CD4-positive, alpha-beta T cell treated with Interferon alpha-2 for 1 hour (primary cell): ENCODE results near the gene SAA1.
"Not testable (repeated sequence)": the region's sequence is repeated elsewhere in the genome, so short reads cannot be mapped to it uniquely, and the experiment has no call there.

ENCODE experiments used
- DNase-seq, 2 donors: peaks; one replicate each; pipeline ENCODE4 v3.0.0-alpha.2; 2020 to 2022

The SAA1 gene

GRCh38 chr11:18265949-18266348 lies at the start of gene SAA1:
TSS of gene SAA1 (plus strand) at chr11:18266264. CDS start at chr11:18266888, 624 bp downstream.
- no peak for DNase-seq

DNA sequence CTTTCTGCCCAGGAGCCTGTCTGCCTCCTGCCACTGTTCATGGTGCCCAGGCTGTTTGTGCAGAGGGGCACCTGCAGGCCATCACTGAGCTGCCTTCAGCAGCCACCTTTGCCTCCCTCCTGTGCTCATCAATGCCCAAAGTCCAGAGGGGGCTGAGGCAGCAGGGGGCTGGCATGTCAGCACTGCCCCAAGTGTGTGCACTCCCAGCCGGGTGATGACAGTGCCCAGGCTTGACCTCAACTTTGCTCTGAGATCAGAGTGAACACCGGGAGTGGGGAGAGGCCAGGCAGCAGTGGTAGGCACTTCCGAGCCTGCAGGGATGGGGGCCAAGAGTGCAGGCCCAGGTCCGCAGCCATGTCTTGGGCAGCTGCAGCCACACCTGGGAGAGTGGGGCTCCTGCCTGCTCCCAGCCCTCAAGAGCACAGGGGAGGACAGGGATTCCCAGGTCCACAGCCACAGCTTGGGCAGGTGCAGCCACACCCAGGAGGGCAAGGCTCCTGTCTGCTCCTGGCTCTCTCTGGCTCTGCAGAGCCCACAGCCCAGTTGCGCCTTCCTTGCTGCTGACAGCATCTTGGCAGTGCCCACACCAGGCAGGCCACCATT lies 44.7 kb upstream of the SAA1 start:
- no peak for DNase-seq

- no peak for DNase-seq
These were observed 43.1 kb upstream of the SAA1 start for GRCh38 chr11:18222814-18223421.

- no peak for DNase-seq
These were observed 42.3 kb upstream of the SAA1 start for GRCh38 chr11:18223591-18224387.

GRCh38 chr11:18225913-18226312 lies 40.2 kb upstream of the SAA1 start:
- no peak for DNase-seq

DNA sequence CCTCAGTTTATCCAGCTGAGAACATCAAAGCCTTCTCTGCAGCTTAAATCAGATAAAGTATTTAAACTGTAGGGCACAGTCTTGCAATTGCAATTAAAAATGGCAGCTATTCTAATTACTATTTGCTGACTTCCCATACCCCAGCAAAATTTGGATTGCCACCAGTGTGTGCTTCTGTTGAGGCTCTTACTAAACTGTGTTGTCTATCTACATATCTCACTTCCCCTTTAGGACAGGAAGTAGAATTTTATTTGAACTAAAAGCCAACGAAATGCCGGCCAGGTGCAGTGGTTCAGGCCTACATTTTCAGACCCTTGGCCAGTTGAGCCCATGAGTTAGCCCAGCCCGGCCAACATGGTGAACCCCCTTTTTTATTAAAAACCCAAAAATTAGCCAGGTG lies 36.6 kb upstream of the SAA1 start:
- DNase-seq: no peak

DNA sequence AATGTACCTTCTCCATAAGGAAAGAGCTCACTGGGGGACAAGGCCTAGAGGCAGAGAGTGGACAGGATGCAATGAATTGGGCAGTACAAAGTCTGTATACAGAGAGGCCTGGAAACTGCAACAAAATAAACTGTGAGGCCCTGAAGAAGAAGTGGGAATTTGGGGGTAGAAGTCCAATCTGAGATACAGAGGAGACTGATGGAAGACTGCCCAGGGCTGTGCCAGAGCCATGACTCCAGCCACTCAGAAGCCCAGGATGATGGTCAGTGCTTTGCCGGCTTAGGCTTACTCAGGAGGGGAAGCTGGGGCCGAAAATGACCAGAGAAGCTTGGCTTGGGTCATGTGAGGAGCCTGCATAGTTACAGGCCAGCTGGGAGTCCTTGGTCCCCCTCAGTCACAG lies 35.2 kb upstream of the SAA1 start:
- DNase-seq: no peak

GRCh38 chr11:18233912-18234311 lies 32.2 kb upstream of the SAA1 start:
- no peak for DNase-seq

GRCh38 chr11:18235394-18236334 lies 30.4 kb upstream of the SAA1 start:
- DNase-seq: no peak

DNA sequence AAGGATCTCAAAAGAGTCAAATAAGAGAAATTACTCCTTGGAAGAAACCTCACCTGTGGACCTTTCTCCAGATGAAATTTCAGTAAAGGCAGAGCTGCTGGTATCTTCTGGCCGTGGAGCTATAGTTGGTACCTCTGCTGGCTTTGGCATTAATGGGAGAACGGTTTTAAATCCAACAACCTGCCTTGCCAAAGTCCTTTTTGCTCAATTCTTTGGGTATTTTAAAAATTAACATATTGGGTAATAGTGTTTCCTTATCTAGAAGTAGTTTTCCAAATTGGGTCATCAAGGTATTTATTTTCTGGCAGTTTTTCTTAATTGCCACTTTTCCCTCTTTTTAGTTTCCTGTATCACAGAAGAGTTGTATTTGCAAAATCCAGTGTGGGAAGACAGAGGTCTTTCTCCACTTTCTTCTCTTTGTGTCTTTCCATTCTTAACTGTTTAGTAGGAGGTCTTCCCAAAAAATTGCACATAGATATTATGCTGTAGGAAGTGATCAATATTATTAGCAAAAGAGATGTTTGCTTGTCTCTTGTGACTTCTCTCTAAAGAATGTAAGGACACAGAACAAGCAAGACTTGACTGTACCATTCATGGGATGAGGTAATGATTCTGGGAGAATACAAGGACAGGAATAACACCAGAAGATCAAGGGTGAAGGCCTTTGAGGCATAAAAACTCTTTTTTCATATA lies 29.3 kb upstream of the SAA1 start, which contains the start of gene SAA4:
SAA4 (minus strand) TSS at position 139 of the 693 bp plus-strand sequence. CDS start 876 bp downstream, outside the sequence.
- DNase-seq: no peak

DNA sequence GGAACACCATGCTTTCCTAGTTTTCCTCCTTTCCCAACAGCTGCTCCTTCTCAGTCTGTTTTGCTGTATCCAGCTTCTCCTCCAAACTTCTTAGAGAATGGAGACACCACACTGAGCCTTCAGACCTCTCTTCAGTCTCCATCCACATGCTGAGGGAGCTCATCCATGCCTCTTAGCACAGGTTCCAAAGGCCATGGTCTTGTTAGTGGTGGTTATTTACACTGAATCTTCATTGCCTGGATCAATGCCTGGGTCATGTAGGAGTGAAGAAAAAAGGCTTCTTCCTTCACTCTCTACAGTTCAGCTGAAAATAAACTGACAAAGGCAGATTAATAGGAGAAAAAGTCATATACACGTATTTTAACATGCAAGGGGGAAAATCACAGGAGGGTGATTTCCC lies 26.4 kb upstream of the SAA1 start:
- DNase-seq: no peak

DNA sequence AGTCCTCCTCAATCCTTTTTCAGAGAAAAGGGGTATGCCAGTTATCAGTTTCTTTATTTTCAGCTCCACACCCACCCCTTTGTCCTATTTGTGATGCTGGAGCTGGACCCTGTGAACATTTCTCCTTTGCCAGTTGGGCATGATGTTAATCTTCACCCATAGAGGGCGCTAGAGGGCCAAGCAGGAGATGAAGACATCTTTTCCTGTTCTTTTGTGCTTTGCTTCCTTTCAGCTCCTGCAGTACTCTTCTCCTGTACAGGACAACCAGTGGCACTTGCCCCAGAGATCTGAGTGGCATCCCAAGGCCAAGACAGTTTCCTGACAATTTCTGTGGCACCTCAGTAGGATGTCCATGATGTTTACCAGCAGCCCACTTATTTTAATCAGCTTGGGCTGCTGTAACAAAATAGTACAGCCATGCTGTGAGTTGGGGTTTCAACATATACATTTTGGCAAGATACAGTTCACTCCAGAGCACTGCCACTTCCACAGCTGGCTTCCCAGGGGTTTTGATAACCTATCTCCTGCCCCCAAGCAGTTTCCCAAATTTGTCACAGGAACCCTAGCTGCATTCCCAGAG lies 22.2 kb upstream of the SAA1 start:
- peak; percentile 60 to 85 for DNase-seq

DNA sequence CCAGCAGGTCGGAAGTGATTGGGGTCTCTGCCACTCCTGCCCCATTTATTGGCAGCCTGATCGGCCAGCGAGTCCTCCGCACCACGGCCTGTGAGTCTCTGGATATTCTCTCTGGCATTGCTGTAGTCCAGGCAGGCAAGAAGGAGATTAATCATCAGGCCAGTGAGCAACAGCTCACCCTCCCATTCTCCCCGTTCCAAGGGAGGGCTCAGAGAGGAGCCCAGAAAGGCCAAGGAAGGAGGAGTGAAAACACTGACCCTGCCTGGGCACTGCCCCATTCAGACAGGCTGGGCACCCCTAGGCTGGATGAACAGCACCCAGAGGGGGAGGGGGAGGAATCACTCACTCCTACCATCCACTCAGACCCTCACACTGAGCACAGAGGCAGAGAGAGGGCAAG lies 20.7 kb upstream of the SAA1 start:
- DNase-seq: no peak

DNA sequence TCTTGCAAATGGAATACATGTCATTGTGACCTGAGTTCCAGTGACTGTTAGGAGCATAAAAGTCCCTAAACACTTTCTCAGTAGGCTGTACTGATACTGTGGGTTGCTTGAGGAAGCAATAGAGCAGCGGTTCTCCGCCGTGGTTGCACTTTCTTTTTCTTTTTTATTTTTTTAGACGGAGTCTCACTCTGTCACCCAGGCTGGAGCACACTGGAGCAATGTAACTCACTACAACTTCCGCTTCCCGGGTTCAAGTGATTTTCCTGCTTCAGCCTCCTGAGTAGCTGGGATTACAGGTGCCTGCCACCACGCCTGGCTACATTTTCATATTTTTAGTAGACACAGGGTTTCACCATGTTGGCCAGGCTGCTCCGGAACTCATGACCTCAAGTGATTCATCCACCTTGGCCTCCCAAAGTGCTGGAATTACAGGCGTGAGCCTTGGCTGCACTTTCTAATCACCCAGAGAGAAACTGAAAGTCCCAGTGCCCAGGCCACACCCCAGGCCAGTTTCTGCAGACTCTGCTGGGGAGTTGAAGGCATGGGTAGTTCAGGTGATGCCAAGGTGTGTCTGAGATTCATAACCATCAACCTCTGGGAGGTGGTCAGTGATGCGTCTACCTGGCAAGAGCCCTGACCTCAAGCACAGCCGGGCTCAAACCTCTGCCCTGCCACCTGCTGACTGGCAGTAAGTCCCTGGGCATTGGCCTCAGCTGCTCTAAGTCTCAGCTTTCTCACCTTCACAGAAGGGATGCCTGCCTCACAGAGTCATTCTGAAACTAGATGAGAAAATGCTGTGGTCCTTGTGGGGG lies 19.5 kb upstream of the SAA1 start:
- DNase-seq: peak in 1 of 2 donors; percentile 57

GRCh38 chr11:18247191-18247581 lies 18.9 kb upstream of the SAA1 start:
- DNase-seq: not testable (repeated sequence)

GRCh38 chr11:18248561-18248960 lies 17.5 kb upstream of the SAA1 start, which contains the start of gene SAA2:
TSS of gene SAA2 (minus strand) at chr11:18248668. CDS start at chr11:18248011, 657 bp downstream.
- no peak for DNase-seq

DNA sequence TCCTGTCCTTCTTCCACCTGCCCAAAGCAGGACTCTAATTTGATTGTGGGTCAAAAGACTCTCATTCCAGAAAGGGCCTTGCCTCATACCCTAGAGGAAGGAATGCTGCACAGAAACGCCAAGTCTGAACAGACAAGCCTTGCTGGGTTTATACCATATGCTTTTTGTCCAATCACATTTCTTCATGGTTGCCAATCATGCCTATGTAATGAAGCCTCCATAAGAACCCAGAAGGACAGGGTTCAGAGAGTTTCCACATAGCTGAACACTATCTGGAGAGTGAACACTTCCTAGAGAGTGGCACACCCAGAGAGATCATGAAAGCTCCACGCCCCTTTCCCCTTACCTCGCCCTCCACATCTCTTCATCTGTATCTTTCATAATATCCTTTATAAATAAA lies 12.8 kb upstream of the SAA1 start:
- no peak for DNase-seq

GRCh38 chr11:18253778-18254338 lies 12.2 kb upstream of the SAA1 start:
- no peak for DNase-seq

GRCh38 chr11:18254781-18255361 lies 11.2 kb upstream of the SAA1 start:
- DNase-seq: no peak

DNA sequence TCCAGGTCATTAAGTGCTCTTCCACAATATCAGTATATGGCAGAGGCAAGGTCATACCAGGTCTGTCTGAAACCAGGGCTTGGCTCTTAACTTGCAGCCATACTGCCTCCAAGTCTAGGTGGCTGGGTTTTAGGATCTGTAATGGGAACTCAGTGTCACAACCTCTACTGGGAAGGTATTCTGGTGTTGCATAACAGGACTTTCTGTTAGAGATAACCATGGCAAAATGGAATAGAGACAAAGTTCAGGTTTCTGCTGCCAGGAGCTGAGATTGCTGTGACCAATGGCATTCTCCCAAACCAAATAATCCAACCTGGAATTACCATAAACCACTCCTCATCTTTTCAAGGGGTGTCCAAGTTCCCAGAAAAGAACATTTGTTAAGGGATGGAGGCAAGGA lies 6.8 kb upstream of the SAA1 start:
- no peak for DNase-seq
